ENCODE data around the gene EHBP1L1. TPM values are rescaled to one million over a fixed set of nuclear protein-coding genes. Genes with fewer than 3 reads are reported as not detected.

Gene EHBP1L1
- total and polyA plus RNA-seq, 7 donors: 114 to 345 (median 208) TPM

GRCh38 chr11:65530157-65530496 lies 45.7 kb upstream of the EHBP1L1 start:
- Histone ChIP-seq H3K27me3 (ENCODE audit: insufficient read depth in 3 of 3, low read length in 2 of 3) (no peaks in the 10 kb centered on the region), H3K27ac (no peak overlapping the region), H3K4me1 (peaks cover 9% of the 10 kb centered on the region), H3K9me3 (no peaks in the 10 kb centered on the region), H3K36me3 (ENCODE audit: insufficient read depth in 1 of 2, low read depth in 1 of 2) (peaks cover 6 to 86% of the 10 kb centered on the region in 2 donors), H3K4me3 (no peak overlapping the region)
- intact Hi-C loops (cut with DNase I): no loop called here
- TF ChIP-seq CTCF (IDR thresholded peaks at IDR 0.05): no peak
- WGBS, 3 donors: 84 to 94% (median 86%) methylated on average over 5 of the region's 5 CpGs
- DNase-seq (no peak), ATAC-seq (no peak)

GRCh38 chr11:65532388-65533064 lies 43.3 kb upstream of the EHBP1L1 start:
- Histone ChIP-seq H3K27me3 (ENCODE audit: insufficient read depth in 3 of 3, low read length in 2 of 3) (no peaks in the 10 kb centered on the region), H3K4me3 (no peak overlapping the region), H3K9me3 (no peaks in the 10 kb centered on the region), H3K4me1 (no peaks in the 10 kb centered on the region), H3K36me3 (ENCODE audit: insufficient read depth in 1 of 2, low read depth in 1 of 2) (peaks cover 6 to 95% of the 10 kb centered on the region in 2 donors), H3K27ac (no peak overlapping the region)
- TF ChIP-seq CTCF (IDR thresholded peaks at IDR 0.05): no peak
- WGBS, 3 donors: 71 to 83% (median 81%) methylated on average over 13 to 15 of the region's 15 CpGs
- DNase-seq (no peak), ATAC-seq (no peak)
- intact Hi-C loops (cut with DNase I): no loop called here

GRCh38 chr11:65535102-65535501 lies 40.8 kb upstream of the EHBP1L1 start:
- DNase-seq (no peak), ATAC-seq (no peak)
- TF ChIP-seq CTCF (IDR thresholded peaks at IDR 0.05): no peak
- peaks cover 2% of the 10 kb centered on the region for H3K4me1 ChIP-seq
- H3K27me3 ChIP-seq (ENCODE audit: insufficient read depth in 3 of 3, low read length in 2 of 3): no peaks in the 10 kb centered on the region
- no peak overlapping the region for H3K27ac ChIP-seq
- intact Hi-C loops (cut with DNase I): no loop called here
- no peak overlapping the region for H3K4me3 ChIP-seq
- no peaks in the 10 kb centered on the region for H3K9me3 ChIP-seq
- 80 to 90% (median 82%) methylated on average over 8 to 9 of the region's 9 CpGs for WGBS, 3 donors
- peaks cover 6 to 93% of the 10 kb centered on the region in 2 donors for H3K36me3 ChIP-seq (ENCODE audit: insufficient read depth in 1 of 2, low read depth in 1 of 2)

GRCh38 chr11:65536412-65537295 lies 39.2 kb upstream of the EHBP1L1 start:
- no peaks in the 10 kb centered on the region for H3K27me3 ChIP-seq (ENCODE audit: insufficient read depth in 3 of 3, low read length in 2 of 3)
- ATAC-seq (no peak), DNase-seq (no peak)
- peaks cover 3 to 78% of the 10 kb centered on the region in 2 donors for H3K36me3 ChIP-seq (ENCODE audit: insufficient read depth in 1 of 2, low read depth in 1 of 2)
- no peak overlapping the region for H3K4me3 ChIP-seq
- H3K9me3 ChIP-seq: no peaks in the 10 kb centered on the region
- peaks cover 13% of the 10 kb centered on the region for H3K4me1 ChIP-seq
- intact Hi-C loops (cut with DNase I): no loop called here
- no peak for TF ChIP-seq CTCF (IDR thresholded peaks at IDR 0.05)
- H3K27ac ChIP-seq: no peak overlapping the region
- 73 to 89% (median 79%) methylated on average over 12 of the region's 12 CpGs for WGBS, 3 donors

Measured in psoas muscle (tissue), 8 donors.